ENCODE data around the gene MPPE1. TPM values are rescaled to one million over a fixed set of nuclear protein-coding genes. Genes with fewer than 3 reads are reported as not detected.

Gene MPPE1
- total and polyA plus RNA-seq, 2 donors from 2014 or later = 48.1 to 71.8 TPM

DNA sequence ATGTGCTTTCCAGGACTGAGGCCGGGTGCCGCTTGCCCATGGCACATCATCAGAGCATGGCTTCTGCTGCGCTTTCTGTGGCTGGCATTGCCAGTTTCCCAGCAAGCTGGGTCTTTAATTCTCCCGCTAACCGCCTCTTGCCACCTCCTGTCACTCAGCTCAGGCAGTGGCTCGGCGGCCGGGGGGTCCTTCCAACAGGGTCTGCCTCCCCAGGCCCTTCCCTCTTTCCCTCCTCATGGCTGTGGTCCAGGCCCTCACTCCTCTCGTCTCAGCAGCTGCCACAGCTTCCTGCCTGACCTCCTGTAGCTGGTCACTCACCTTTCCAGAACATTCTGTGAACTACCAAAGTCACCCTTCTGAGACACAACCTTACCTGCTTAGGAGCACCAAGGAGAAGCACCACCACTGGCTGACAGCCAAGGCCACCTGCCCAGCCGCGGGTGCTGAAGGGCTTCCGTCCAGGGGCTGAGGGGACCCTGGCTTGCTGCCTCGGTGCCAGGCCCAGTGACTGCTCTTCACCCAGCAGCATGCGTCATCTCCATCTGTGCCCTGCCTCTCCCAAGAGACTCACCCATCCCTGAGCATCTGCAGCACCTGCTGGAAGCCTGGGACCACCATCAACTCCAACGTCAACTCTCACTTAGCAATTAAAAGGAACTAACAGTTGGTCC, 34.3 kb downstream of the MPPE1 start:
- intact Hi-C loops (cut with DNase I) = no loop called here
- FAIRE-seq = no peak

DNA sequence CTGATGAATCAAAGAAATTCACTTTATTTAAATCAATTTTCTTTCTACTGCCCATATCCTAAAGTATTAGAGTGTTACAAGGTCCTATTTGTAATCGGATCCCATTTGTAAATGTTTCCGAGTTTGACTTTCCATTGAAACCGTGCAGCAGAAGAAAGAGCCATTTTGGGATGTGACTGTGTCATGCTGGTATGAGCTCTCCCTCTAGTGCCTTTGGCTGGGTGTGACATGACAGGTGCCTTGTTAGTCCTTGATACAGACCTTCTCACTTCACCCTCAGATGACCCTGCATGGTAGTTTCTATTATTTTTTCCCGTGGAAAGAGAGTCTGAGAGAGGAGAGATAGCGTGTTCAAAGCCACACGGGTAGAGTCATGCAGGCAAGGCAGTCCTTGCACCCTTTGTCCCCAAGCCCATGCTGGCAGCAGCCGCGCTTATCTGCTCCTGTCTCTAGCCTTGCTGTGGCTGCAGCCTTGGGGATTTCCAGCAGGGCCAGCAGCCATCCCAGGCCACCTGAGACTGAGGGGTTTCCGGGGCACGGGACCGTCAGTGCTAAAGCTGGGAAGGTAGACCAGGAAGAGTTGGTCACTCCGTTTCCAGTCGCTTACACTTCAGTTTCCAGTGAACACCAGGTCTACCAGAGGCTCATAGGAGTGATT, 35.5 kb downstream of the MPPE1 start:
- H3K4me3 ChIP-seq (ENCODE audit: low read length in 3 of 3) = no peak overlapping the region

More for the DNA sequence above, 34.3 kb downstream of the MPPE1 start:
- Histone ChIP-seq H3K4me1 (ENCODE audit: control insufficient read depth in 2 of 3, insufficient read depth in 2 of 3, low read depth in 1 of 3, low read length in 3 of 3) (no peaks in the 10 kb centered on the region), H3K27me3 (ENCODE audit: control insufficient read depth, insufficient read depth, low read length) (no peaks in the 10 kb centered on the region), H3K27ac (ENCODE audit: low read depth in 2 of 2, low read length in 2 of 2) (no peak overlapping the region), H3K36me3 (ENCODE audit: control insufficient read depth in 2 of 3, insufficient read depth in 3 of 3, low read length in 3 of 3) (peaks cover 0 to 2% (median 0%) of the 10 kb centered on the region in 3 donors), H3K9me3 (ENCODE audit: control insufficient read depth in 2 of 3, insufficient read depth in 1 of 3, low read length in 3 of 3) (no peaks in the 10 kb centered on the region), H3K9ac (ENCODE audit: low read length in 3 of 3) (no peak overlapping the region), H3K4me3 (ENCODE audit: low read length in 3 of 3) (no peak overlapping the region)
- TF ChIP-seq, protein P1, sequence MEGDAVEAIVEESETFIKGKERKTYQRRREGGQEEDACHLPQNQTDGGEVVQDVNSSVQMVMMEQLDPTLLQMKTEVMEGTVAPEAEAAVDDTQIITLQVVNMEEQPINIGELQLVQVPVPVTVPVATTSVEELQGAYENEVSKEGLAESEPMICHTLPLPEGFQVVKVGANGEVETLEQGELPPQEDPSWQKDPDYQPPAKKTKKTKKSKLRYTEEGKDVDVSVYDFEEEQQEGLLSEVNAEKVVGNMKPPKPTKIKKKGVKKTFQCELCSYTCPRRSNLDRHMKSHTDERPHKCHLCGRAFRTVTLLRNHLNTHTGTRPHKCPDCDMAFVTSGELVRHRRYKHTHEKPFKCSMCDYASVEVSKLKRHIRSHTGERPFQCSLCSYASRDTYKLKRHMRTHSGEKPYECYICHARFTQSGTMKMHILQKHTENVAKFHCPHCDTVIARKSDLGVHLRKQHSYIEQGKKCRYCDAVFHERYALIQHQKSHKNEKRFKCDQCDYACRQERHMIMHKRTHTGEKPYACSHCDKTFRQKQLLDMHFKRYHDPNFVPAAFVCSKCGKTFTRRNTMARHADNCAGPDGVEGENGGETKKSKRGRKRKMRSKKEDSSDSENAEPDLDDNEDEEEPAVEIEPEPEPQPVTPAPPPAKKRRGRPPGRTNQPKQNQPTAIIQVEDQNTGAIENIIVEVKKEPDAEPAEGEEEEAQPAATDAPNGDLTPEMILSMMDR (IDR thresholded peaks at IDR 0.05; ENCODE audit: borderline replicate concordance, extremely low read depth, insufficient read depth) = no peak
- no peak for DNase-seq

DNA sequence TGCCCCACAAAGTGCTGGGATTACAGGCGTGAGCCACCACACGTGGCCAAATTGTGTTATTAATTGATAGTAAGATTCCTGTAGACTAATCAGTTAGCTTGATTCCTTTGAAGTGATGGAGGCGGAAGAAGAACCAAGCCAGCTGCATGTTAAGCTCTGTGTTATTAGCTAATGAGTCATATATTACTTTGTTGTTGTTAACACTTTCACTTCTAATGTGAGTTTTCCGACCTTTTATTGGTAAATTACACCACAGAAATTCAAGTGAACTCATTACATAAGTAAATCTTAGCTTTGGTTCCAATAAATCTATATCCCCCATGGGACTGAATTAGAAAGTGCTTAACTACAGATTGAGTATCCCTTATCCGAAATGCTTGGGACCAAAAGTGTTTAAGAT, 36.6 kb downstream of the MPPE1 start:
- H3K27ac ChIP-seq (ENCODE audit: low read depth in 2 of 2, low read length in 2 of 2) = no peak overlapping the region
- H3K4me1 ChIP-seq (ENCODE audit: control insufficient read depth in 2 of 3, insufficient read depth in 2 of 3, low read depth in 1 of 3, low read length in 3 of 3) = no peaks in the 10 kb centered on the region
- H3K4me3 ChIP-seq (ENCODE audit: low read length in 3 of 3) = no peak overlapping the region
- TF ChIP-seq, protein P1 (IDR thresholded peaks at IDR 0.05; ENCODE audit: borderline replicate concordance, extremely low read depth, insufficient read depth) = no peak
- FAIRE-seq = no peak
- H3K9ac ChIP-seq (ENCODE audit: low read length in 3 of 3) = no peak overlapping the region
- H3K9me3 ChIP-seq (ENCODE audit: control insufficient read depth in 2 of 3, insufficient read depth in 1 of 3, low read length in 3 of 3) = no peaks in the 10 kb centered on the region
- no peaks in the 10 kb centered on the region for H3K36me3 ChIP-seq (ENCODE audit: control insufficient read depth in 2 of 3, insufficient read depth in 3 of 3, low read length in 3 of 3)
- no peaks in the 10 kb centered on the region for H3K27me3 ChIP-seq (ENCODE audit: control insufficient read depth, insufficient read depth, low read length)
- intact Hi-C loops (cut with DNase I) = no loop called here
- DNase-seq = no peak

More for the DNA sequence above, 35.5 kb downstream of the MPPE1 start:
- H3K36me3 ChIP-seq (ENCODE audit: control insufficient read depth in 2 of 3, insufficient read depth in 3 of 3, low read length in 3 of 3) = no peaks in the 10 kb centered on the region
- no peaks in the 10 kb centered on the region for H3K4me1 ChIP-seq (ENCODE audit: control insufficient read depth in 2 of 3, insufficient read depth in 2 of 3, low read depth in 1 of 3, low read length in 3 of 3)
- TF ChIP-seq, protein P1 (IDR thresholded peaks at IDR 0.05; ENCODE audit: borderline replicate concordance, extremely low read depth, insufficient read depth) = peak; percentile 16
- H3K9ac ChIP-seq (ENCODE audit: low read length in 3 of 3) = no peak overlapping the region
- H3K27ac ChIP-seq (ENCODE audit: low read depth in 2 of 2, low read length in 2 of 2) = no peak overlapping the region
- no peaks in the 10 kb centered on the region for H3K9me3 ChIP-seq (ENCODE audit: control insufficient read depth in 2 of 3, insufficient read depth in 1 of 3, low read length in 3 of 3)
- no peaks in the 10 kb centered on the region for H3K27me3 ChIP-seq (ENCODE audit: control insufficient read depth, insufficient read depth, low read length)
- no peak for FAIRE-seq
- intact Hi-C loops (cut with DNase I) = no loop called here
- DNase-seq = peak in 1 of 5 donors; percentile 39
